A673 (cell line): ENCODE results near the gene GNG7. TPM values are rescaled to one million over a fixed set of nuclear protein-coding genes. Genes with fewer than 3 reads are reported as not detected.
A peak's percentile ranks its signal among the peaks of the same experiment; 100 is the strongest.
"Not testable (repeated sequence)": the region's sequence is repeated elsewhere in the genome, so short reads cannot be mapped to it uniquely, and the experiment has no call there.

Experiments
- BruUV-seq: library from RNA; stranded (reverse); fragments of 400-500 nt; replicated peaks from 2 replicates; lab custom pipeline; 2021; lab: Mats Ljungman, UMichigan
- CTCF ChIA-PET: fragments of 300-600 bp; sonication (Branson Sonifier 250); formaldehyde crosslinking; loops from one replicate; lab custom pipeline; 2022; ENCODE audit warnings: antibody characterized with exemption; lab: Charles Lee
- POLR2A ChIA-PET: fragments of 300-600 bp; sonication (Branson Sonifier 250); formaldehyde crosslinking; loops from one replicate; lab custom pipeline; 2022; ENCODE audit warnings: antibody characterized with exemption; ENCODE audit not compliant: low non-redundant PET; lab: Charles Lee
- DNase-seq: peaks from one replicate; pipeline ENCODE4 v3.0.0-alpha.2; 2015; ENCODE audit warnings: low spot score
- H3K27ac ChIP-seq: fragments of 200-600 bp; sonication (generic); 2 replicates; pipeline ENCODE4 v1.5.1; 2016; ENCODE audit warnings: mixed run types, low read depth, mild to moderate bottlenecking, mixed read lengths, antibody characterized with exemption, low read length; ENCODE audit not compliant: poor library complexity, severe bottlenecking
- H3K27me3 ChIP-seq: fragments of 200-600 bp; sonication (generic); replicated peaks from 2 replicates; pipeline ENCODE4 v1.6.1; 2017; ENCODE audit warnings: mixed run types, low read depth, mild to moderate bottlenecking, mixed read lengths, antibody characterized with exemption, low read length; ENCODE audit not compliant: insufficient read depth, poor library complexity
- H3K36me3 ChIP-seq: fragments of 200-600 bp; sonication (generic); 2 replicates; pipeline ENCODE4 v1.6.1; 2016; ENCODE audit warnings: mixed run types, mild to moderate bottlenecking, mixed read lengths, antibody characterized with exemption, low read length; ENCODE audit not compliant: insufficient read depth, poor library complexity, severe bottlenecking
- H3K4me1 ChIP-seq: fragments of 200-600 bp; sonication (generic); 2 replicates; pipeline ENCODE4 v1.6.1; 2017; ENCODE audit warnings: mixed run types, mild to moderate bottlenecking, mixed read lengths, antibody characterized with exemption, low read length; ENCODE audit not compliant: insufficient read depth, poor library complexity, severe bottlenecking
- H3K4me3 ChIP-seq: fragments of 200-600 bp; sonication (generic); 2 replicates; pipeline ENCODE4 v1.5.1; 2016; ENCODE audit warnings: low read depth, mixed run types, mild to moderate bottlenecking, mixed read lengths, low read length; ENCODE audit not compliant: poor library complexity, severe bottlenecking
- H3K9me3 ChIP-seq: fragments of 200-600 bp; sonication (generic); 2 replicates; pipeline ENCODE4 v1.6.1; 2016; ENCODE audit warnings: mixed run types, low read depth, mild to moderate bottlenecking, mixed read lengths, antibody characterized with exemption, low read length; ENCODE audit not compliant: poor library complexity, severe bottlenecking
- EZH2 ChIP-seq: fragments of 200-600 bp; sonication (generic); IDR thresholded peaks from 2 replicates; pipeline ENCODE4 v1.6.1; 2017; ENCODE audit warnings: borderline replicate concordance, low read depth, mild to moderate bottlenecking, mixed read lengths, antibody characterized with exemption, low read length; ENCODE audit not compliant: poor library complexity, severe bottlenecking
- intact Hi-C: fragments of 100-400 bp; cut with micrococcal nuclease; formaldehyde crosslinking; loops from one replicate; pipeline ENCODE4 v1.10.0; 2022; ENCODE audit not compliant: unreplicated experiment
- total RNA-seq: library from RNA; stranded (reverse); gene quantifications from 2 replicates; pipeline ENCODE4 v1.2.3, GENCODE V29; 2021
- TF ChIP-seq, protein P1 (sequence below): fragments of 300-800, 200-600 bp; sonication (generic); conservative IDR thresholded peaks from 2 replicates; pipeline ENCODE4 v1.5.1; 2017; ENCODE audit warnings: low read depth, mild to moderate bottlenecking, antibody characterized with exemption, low read length, moderate library complexity, mixed read lengths

Gene GNG7
- total RNA-seq, 1 experiment from 2014 or later, result 0.30 TPM

DNA sequence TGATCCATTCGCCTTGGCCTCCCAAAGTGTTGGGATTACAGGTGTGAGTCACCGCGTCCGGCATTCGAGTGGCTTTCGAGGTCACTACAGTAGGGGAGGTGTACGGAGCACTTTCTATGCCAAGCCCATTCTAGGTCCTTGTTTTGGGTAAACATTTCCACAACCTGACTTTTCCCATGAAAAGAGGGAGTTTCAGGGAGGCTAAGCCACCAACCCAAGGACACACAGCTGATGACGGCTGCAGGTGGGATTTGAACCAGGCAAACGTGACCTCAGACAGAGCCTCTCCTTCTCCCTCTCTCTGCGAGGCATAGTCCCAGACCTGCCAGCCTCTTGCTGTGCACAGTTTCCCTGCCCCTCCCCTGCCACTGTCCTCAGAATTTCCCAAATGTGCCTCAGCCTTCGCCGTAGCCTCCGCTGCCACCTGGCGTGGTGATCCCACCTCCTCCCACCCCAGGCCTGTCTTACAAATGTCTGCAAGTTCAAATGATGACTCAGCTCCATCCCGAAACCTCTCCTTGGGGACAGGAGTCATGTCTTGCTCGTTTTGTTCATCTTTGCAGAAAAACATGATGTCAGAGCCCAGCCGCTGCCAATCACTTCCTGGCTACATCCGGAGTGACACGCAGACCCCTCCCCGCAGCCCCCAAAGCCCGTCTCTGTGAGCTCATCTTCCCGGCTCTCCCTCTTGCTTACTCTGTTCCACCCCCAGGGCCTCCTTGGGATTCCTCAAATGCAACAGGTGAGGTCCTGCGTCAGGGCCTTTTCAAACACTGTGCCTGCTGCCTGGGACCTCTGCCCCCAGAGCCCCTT lies 233.2 kb downstream of the GNG7 start:
- no TSS peak for BruUV-seq
- TF ChIP-seq EZH2, result no peak
- TF ChIP-seq, protein P1, sequence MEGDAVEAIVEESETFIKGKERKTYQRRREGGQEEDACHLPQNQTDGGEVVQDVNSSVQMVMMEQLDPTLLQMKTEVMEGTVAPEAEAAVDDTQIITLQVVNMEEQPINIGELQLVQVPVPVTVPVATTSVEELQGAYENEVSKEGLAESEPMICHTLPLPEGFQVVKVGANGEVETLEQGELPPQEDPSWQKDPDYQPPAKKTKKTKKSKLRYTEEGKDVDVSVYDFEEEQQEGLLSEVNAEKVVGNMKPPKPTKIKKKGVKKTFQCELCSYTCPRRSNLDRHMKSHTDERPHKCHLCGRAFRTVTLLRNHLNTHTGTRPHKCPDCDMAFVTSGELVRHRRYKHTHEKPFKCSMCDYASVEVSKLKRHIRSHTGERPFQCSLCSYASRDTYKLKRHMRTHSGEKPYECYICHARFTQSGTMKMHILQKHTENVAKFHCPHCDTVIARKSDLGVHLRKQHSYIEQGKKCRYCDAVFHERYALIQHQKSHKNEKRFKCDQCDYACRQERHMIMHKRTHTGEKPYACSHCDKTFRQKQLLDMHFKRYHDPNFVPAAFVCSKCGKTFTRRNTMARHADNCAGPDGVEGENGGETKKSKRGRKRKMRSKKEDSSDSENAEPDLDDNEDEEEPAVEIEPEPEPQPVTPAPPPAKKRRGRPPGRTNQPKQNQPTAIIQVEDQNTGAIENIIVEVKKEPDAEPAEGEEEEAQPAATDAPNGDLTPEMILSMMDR, result no peak
- H3K27me3 ChIP-seq, result no peaks in the 10 kb centered on the region
- CTCF ChIA-PET, result interaction anchor here (0.5 kb wide), 1 partner anchor 31 kb away, joined by 5 read pairs; no protein-coding TSS in a partner anchor
- H3K4me1 ChIP-seq, result peaks cover 12% of the 10 kb centered on the region
- intact Hi-C loops, result no loop called here
- DNase-seq, result peak; percentile 92
- no peaks in the 10 kb centered on the region for H3K9me3 ChIP-seq
- H3K4me3 ChIP-seq, result no peak overlapping the region
- POLR2A ChIA-PET, result interaction anchor here (0.7 kb wide), 2 partner anchors 9 to 15 kb away, joined by 4 to 6 read pairs; no protein-coding TSS in a partner anchor
- no peaks in the 10 kb centered on the region for H3K36me3 ChIP-seq
- H3K27ac ChIP-seq, result peak overlapping the region; percentile 62

DNA sequence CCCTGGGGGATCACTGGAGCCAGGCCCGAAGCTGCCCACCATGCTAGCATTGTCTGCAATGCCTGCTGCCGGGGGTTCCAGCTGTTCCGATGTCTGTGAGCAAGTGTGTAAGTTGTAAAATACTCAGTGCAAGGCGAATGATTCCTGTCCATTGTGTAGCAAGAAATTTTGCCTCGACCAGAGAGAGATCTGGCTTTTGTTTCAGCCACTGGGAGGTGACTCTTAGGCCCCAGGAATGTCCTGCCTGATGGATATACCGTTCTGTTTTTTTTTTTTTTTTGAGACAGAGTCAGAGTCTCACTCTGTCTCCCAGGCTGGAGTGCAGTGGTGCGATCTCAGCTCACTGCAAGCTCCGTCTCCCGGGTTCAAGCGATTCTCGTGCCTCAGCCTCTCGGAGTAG lies 233.9 kb downstream of the GNG7 start:
- CTCF ChIA-PET, result no interaction called here
- H3K27ac ChIP-seq, result peak overlapping the region; percentile 62
- POLR2A ChIA-PET, result no interaction called here

DNA sequence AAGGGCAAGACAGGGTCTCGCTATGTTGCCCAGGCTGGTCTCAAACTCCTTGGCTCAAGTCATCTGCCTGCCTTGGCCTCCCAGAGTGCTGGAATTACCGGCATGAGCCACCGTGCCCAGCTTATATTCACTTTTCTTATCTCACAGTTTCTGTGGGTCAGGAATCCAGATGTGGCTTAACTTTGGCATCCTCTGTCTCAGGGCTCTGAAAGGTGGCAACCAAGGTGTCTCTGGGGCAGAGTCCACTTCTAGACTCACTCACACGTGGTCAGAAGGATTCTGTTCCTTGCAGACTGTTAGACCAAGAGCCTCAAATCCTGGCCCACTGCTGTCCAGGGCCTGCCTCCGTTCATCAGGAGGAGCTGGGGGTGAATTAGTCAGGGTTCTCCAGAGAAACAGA lies 238.1 kb downstream of the GNG7 start:
- DNase-seq, result no peak
- POLR2A ChIA-PET, result no interaction called here
- Histone ChIP-seq H3K4me1 (peaks cover 15% of the 10 kb centered on the region), H3K36me3 (no peaks in the 10 kb centered on the region), H3K4me3 (no peak overlapping the region), H3K9me3 (no peaks in the 10 kb centered on the region), H3K27ac (peak overlapping the region; percentile 58), H3K27me3 (no peaks in the 10 kb centered on the region)
- intact Hi-C loops, result no loop called here
- TF ChIP-seq EZH2, result no peak
- TF ChIP-seq, protein P1, result no peak
- no TSS peak for BruUV-seq
- CTCF ChIA-PET, result no interaction called here

More for the DNA sequence above, 233.9 kb downstream of the GNG7 start:
- no peaks in the 10 kb centered on the region for H3K9me3 ChIP-seq
- H3K27me3 ChIP-seq, result no peaks in the 10 kb centered on the region
- no peaks in the 10 kb centered on the region for H3K36me3 ChIP-seq
- no peak for DNase-seq
- TF ChIP-seq EZH2, result no peak
- TF ChIP-seq, protein P1, result no peak
- H3K4me1 ChIP-seq, result peaks cover 11% of the 10 kb centered on the region
- intact Hi-C loops, result no loop called here
- no TSS peak for BruUV-seq
- no peak overlapping the region for H3K4me3 ChIP-seq

DNA sequence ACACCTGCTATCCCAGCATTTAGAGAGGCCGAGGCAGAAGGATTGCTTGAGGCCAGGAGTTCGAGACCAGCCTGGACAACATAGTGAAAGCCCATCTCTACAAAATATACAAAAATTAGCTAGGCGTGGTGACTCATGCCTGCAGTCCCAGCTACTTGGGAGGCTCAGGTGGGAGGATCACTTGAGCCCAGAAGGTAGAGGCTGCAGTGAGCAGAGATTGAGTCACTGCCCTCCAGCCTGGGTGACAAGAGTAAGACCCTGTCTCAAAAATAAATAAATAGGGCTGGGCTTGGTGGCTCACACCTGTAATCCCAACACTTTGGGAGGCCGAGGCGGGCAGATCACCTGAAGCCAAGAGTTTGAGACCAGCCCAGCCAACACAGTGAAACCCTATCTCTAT lies 238.8 kb downstream of the GNG7 start:
- CTCF ChIA-PET, result interaction anchor here (0.6 kb wide), 1 partner anchor 173 kb away, joined by 3 read pairs; no protein-coding TSS in a partner anchor
- H3K4me1 ChIP-seq, intact Hi-C loops, H3K9me3 ChIP-seq, BruUV-seq, H3K4me3 ChIP-seq, DNase-seq, H3K27me3 ChIP-seq, H3K36me3 ChIP-seq, POLR2A ChIA-PET: not testable (repeated sequence)
- peak overlapping the region; percentile 87 for H3K27ac ChIP-seq
